ENCODE data around the gene VASN.

The VASN gene

DNA sequence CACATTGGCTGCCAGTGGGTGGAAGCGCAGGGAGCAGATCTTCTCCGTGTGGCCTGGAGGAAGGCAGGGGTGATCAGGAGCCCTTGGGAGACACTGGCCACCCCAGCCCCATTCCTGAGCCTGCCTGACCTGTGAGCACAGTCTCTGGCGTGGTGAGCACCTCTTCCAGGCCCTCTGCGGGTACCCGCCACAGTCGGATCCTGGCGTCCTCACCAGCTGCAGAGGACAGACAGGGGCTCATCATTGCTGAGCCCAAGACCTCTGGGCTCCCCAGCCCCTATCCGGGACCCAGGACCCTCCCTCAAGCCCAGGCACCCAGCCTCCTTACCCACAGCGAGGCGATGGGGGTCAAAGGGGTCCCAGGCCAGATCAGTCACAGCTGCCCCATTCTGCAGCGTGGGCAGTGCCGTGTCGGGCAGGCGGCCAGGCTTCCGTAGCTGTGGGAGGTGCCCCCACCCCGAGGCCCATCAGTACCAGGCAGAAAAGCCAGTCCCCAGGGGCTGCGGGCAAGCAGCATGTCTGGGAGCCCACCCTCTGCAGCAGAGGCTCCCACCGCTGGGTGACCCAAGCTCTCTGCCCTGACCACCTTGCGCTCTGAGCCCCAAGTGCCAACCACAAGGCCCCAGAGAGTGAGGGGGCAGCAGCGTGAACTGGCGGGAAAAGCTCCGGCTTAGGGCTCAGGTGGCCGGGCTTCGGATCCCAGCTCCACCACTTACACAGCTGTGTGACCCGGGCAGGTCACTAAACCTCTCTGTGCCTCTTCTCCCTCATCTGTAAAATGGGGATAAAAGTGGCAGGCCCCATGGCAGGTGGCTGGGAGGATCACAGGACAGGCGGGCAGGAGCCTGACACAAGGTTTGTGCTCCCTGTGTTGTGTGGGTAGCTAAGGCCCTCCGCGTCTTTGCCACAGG, 10.4 kb upstream of the VASN start:
- no peak overlapping the region for H3K4me3 ChIP-seq (ENCODE audit: low read depth, low read length)
- in situ Hi-C loops (cut with HindIII; ENCODE audit: low sequenced_read_pairs): no loop called here
- DNase-seq (ENCODE audit: low read depth, low spot score): no peak
- TF ChIP-seq, protein P1, sequence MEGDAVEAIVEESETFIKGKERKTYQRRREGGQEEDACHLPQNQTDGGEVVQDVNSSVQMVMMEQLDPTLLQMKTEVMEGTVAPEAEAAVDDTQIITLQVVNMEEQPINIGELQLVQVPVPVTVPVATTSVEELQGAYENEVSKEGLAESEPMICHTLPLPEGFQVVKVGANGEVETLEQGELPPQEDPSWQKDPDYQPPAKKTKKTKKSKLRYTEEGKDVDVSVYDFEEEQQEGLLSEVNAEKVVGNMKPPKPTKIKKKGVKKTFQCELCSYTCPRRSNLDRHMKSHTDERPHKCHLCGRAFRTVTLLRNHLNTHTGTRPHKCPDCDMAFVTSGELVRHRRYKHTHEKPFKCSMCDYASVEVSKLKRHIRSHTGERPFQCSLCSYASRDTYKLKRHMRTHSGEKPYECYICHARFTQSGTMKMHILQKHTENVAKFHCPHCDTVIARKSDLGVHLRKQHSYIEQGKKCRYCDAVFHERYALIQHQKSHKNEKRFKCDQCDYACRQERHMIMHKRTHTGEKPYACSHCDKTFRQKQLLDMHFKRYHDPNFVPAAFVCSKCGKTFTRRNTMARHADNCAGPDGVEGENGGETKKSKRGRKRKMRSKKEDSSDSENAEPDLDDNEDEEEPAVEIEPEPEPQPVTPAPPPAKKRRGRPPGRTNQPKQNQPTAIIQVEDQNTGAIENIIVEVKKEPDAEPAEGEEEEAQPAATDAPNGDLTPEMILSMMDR (IDR thresholded peaks at IDR 0.05; ENCODE audit: low read depth, low read length): no peak

DNA sequence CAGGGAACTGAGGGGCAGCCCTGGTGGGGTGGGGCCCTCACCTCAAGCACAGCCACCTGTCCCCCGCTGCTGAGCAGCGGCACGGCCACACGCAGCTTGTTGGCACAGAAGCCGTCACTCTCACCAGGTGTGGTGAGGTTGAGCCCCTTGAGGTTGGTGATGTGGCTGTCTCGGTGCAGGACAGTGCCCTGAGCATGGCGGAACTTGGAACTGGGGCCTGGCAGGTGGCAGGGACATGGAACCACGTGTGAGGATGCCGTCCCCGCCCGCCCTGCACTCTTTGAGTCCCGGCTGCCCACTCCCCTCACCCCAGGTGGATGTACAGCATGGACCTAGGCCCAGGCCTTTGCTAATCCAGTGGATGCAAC, 9.7 kb upstream of the VASN start:
- DNase-seq (ENCODE audit: low read depth, low spot score): no peak
- H3K4me3 ChIP-seq (ENCODE audit: low read depth, low read length): no peak overlapping the region
- in situ Hi-C loops (cut with HindIII; ENCODE audit: low sequenced_read_pairs): no loop called here
- TF ChIP-seq, protein P1 (IDR thresholded peaks at IDR 0.05; ENCODE audit: low read depth, low read length): no peak

DNA sequence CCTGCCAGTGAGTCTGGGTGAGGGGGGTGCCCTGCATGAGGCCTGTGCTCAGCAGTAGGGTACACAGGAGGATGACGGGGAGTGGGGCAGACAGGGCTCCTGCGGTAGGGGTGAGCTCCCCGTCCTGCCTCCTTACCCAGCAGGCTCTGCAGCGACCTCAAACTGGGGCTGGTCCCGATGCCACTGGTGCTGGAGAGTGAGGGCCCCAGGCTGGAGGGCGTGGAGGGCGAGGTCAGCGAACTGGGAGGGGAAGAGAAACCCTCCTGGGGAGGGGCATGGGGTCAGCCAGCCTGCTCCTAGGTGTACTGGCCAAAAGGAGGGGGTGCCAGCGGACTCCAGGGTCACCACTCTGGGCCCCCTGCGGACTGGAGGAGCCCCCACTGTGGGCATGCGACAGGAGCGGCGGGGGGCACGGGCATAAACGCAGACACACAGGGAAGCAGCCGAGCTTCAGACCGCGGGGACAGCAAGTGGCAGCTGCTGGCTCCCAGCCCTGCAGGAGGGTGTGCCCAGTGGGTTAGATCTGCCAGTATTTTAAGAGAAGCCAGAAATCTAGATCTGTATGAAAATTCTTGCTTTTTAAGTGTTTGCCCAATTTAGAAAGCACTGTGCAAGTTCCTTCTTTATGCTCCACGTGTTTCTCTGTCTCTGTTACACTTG, 9.0 kb upstream of the VASN start:
- TF ChIP-seq, protein P1 (IDR thresholded peaks at IDR 0.05; ENCODE audit: low read depth, low read length): no peak
- H3K4me3 ChIP-seq (ENCODE audit: low read depth, low read length): no peak overlapping the region
- in situ Hi-C loops (cut with HindIII; ENCODE audit: low sequenced_read_pairs): no loop called here
- DNase-seq (ENCODE audit: low read depth, low spot score): no peak

DNA sequence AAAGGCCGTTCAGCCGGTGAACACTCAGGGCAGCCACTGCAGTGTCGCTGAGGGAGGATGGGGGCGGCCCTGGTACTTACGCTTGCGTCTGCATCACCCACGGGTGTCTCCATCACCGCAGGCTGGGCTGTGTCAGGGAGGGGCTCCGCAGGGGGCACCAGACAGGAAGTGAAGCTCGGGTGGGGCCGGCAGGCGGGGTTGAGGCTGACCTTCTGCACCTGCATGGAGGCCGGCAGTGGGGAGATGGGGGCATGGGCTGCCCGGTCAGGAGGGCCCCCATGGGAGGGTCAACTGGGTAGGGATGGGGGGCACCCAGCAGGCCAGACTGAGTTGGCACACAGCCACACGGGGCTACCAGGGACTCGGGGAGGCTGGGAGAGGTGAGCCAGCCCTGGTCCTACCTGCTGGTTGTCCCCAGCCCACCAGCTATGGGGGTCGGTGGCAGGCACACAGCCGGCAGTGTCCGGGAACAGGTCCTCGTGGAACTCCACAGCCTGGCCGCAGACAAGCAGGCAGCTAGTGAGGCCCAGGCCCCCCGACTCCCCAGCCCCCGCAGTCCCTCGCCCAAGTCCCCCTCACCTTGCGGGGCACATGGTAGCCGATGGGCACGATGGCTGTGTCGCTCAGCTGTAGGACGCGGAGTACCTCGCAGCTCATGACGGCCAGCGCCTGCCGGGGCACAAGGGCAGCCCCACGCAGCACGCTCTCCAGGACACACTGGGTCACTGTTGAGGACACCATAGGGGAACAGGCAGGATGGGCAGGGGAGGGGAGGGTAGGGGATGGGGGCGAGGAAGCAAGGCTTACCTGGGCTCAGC, 7.2 kb upstream of the VASN start:
- DNase-seq (ENCODE audit: low read depth, low spot score): no peak
- H3K4me3 ChIP-seq (ENCODE audit: low read depth, low read length): no peak overlapping the region
- in situ Hi-C loops (cut with HindIII; ENCODE audit: low sequenced_read_pairs): no loop called here
- TF ChIP-seq, protein P1 (IDR thresholded peaks at IDR 0.05; ENCODE audit: low read depth, low read length): no peak

DNA sequence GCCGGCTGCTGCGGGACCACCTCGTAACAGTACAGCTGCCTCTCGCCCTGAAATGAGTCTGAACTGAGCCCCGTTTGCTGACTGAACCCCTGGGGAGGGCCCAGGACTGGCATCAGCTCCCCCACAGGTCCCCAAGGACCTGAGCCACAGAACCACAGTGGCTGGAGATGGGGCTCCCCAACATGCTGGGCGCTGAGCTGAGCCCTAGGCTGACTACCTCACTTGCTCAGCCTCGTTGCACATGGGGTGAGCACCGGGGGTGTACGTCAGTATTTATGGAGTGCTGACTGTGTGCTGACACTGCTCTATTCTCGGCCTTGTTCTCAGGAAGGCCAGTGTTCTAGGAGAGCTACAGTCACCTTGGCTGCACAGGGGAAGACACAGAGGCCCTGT, 6.6 kb upstream of the VASN start:
- in situ Hi-C loops (cut with HindIII; ENCODE audit: low sequenced_read_pairs): no loop called here
- H3K4me3 ChIP-seq (ENCODE audit: low read depth, low read length): no peak overlapping the region
- DNase-seq (ENCODE audit: low read depth, low spot score): no peak
- TF ChIP-seq, protein P1 (IDR thresholded peaks at IDR 0.05; ENCODE audit: low read depth, low read length): no peak

DNA sequence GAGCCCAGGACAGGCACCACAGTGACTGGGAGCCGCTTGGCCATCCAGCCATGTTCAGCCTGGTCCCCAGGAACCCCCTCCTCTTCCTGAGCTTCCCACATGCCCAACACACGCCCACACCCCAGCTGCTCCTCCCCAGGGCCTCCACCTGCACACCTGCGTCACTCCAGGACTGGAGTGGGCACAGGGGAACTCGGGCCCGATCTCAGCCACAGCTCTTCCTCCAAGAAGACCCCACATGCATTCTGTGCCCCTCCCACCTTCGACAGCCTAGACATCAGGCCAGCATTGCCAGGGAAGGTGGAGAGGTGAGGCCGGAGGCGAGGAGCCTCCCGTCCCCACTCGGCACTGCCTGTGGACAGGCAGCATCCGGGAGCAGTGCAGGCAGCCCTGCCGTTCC, 6.0 kb upstream of the VASN start:
- in situ Hi-C loops (cut with HindIII; ENCODE audit: low sequenced_read_pairs): no loop called here
- TF ChIP-seq, protein P1 (IDR thresholded peaks at IDR 0.05; ENCODE audit: low read depth, low read length): no peak
- no peak for DNase-seq (ENCODE audit: low read depth, low spot score)
- H3K4me3 ChIP-seq (ENCODE audit: low read depth, low read length): no peak overlapping the region

Measured in astrocyte of the spinal cord (primary cell).